B cell (primary cell): ENCODE data around the gene EFNA5.

Experiments
- CTCF ChIP-seq: fragments of 200-600 bp; IDR thresholded peaks from one replicate; pipeline ENCODE4 v1.8.0; 2022; ENCODE audit warnings: antibody characterized with exemption, mild to moderate bottlenecking
- EZH2 ChIP-seq: IDR thresholded peaks from 2 replicates; pipeline ENCODE4 v1.6.1; 2012; ENCODE audit warnings: borderline replicate concordance, low read depth, mild to moderate bottlenecking, moderate library complexity, low read length; ENCODE audit not compliant: insufficient read depth, poor library complexity, severe bottlenecking

- TF ChIP-seq CTCF = no peak
- no peak for TF ChIP-seq EZH2
Measured at GRCh38 chr5:107555425-107556090, 115.2 kb downstream of the EFNA5 start.
